ENCODE measurements around the gene C11orf21.

DNA sequence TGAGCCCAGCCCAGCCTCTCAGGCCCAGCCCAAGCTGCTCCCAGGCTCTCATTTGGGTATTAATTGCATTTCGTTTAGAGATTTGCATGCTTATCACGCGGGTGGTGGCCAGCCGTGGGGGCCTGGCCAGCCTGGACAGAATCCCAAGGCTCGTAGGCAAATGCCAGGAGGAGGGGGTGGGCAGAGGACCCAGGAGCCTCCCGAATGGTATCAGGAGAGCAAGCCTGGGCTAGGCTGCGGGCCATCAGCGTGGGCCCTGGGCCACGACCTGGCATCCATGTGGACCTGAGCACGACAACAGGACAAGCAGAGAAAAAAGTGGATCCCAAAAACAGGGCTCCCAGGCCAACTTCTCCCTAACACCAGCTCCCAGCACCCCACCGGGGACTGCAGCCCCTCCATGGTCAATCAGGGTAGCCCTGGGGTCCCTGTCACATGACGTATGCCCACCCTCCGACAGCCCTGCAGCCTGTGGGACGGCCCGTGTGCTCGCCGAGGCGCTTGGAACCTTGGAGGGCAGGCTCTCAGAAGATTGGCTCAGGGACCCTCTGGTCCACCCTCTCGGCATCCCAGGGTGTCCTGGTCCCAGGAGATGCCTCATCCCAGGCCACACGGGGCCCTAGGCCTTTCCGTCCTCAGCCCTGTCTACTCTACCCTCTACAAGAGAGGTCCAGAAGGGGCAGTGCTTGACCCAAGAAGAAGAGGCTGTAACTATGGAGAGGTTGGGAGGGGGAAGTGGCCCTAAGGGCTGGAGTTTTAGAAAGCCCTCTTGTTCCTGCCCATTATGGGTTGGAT, 40.1 kb downstream of the C11orf21 start:
- no peak for TF ChIP-seq POLR2A (IDR thresholded peaks at IDR 0.05)
- TF ChIP-seq, protein P1, sequence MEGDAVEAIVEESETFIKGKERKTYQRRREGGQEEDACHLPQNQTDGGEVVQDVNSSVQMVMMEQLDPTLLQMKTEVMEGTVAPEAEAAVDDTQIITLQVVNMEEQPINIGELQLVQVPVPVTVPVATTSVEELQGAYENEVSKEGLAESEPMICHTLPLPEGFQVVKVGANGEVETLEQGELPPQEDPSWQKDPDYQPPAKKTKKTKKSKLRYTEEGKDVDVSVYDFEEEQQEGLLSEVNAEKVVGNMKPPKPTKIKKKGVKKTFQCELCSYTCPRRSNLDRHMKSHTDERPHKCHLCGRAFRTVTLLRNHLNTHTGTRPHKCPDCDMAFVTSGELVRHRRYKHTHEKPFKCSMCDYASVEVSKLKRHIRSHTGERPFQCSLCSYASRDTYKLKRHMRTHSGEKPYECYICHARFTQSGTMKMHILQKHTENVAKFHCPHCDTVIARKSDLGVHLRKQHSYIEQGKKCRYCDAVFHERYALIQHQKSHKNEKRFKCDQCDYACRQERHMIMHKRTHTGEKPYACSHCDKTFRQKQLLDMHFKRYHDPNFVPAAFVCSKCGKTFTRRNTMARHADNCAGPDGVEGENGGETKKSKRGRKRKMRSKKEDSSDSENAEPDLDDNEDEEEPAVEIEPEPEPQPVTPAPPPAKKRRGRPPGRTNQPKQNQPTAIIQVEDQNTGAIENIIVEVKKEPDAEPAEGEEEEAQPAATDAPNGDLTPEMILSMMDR (IDR thresholded peaks at IDR 0.05), result no peak
